CD4-positive, alpha-beta T cell treated with Interleukin-6 for 4 hours (primary cell): Measurements from ENCODE around the gene STARD9.
"Not testable (repeated sequence)": the region's sequence is repeated elsewhere in the genome, so short reads cannot be mapped to it uniquely, and the experiment has no call there.

Source experiments
- DNase-seq: peaks from one replicate; pipeline ENCODE4 v3.0.0-alpha.2; 2020; ENCODE audit warnings: mixed read lengths

The STARD9 gene

DNA sequence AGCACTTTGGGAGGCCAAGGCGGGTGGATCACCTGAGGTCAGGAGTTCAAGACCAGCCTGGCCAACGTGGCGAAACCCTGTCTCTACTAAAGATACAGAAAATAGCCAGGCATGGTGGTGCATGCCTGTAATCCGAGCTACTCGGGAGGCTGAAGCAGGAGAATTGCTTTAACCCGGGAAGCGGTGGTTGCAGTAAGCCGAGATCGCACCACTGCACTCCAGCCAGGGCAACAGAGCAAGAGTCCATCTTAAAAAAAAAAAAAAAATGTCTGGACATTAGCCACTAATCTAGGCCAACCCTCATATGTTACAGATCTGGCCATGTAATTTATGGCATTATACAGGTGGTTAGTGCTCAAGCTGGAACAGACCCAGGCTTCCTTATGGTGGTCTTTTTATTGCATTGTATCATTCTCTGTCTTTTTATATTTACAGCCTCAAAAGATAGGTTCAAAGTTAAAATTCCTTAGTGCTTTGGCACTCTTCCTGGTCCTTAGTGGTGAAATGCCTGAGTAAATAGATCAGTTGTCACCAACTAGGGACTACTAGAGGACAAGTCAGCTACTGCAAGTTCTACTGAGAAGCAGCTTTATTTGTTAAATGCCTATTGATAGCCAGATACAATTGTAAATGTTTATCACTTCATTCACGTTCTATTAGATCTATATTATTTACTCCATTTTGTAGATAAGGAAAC, 16.0 kb downstream of the STARD9 start:
- no peak for DNase-seq

DNA sequence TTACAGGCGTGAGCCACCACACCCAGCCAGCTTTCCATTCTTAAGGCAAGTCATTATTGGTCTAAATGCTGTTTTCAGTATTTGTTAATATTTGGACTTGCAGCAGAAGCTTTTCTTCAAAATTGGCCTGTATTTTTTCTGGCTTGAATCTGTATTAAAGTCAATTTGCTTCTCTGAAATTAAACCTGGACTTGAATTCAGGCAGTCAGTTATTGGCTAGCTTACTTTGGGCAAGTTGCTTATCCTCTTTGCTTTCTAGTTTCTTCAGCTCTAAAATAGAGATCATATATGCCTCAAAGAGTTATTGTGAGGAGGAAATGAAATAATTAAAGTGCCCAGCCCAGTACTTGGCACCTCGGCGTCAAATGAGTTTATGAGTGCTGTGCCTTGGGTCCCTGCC, 17.3 kb downstream of the STARD9 start:
- no peak for DNase-seq

DNA sequence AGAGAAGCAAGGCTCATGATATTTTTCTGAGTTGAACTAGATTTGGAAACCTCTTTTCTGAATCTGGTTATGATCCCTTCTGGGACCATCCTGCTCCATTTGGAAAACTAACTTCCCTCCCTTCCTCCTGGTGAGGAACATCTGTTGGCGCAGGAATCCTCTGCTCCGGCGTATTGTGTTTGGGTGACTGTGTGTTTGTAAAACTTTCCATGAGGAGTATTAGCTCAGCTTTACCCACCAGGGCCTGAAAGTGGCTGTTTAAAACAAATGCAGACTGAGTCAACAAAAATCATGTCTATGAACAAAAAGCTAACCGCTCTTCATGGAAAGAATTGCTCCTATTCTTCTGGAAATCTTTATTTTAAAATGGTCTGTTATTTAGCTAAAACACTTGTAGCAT, 17.7 kb downstream of the STARD9 start:
- no peak for DNase-seq

DNA sequence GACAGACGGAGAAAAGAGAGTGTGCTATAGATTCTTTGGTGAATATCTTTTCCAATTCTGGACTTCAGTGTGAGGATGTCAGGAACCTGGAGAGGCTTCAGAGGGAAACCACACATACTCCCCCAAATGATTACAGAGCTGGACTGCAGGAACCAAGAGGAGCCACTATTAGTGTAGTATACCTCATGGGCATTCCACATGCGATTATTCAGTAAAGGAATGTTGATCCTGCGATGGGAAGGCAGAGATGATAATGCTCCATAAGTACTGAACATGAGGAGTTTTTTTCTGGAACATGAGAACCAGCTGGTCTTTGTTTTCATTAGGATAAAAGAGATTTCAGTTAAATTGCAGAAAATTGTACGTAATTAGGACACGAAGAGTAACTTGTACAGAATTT, 18.7 kb downstream of the STARD9 start:
- DNase-seq, result no peak

DNA sequence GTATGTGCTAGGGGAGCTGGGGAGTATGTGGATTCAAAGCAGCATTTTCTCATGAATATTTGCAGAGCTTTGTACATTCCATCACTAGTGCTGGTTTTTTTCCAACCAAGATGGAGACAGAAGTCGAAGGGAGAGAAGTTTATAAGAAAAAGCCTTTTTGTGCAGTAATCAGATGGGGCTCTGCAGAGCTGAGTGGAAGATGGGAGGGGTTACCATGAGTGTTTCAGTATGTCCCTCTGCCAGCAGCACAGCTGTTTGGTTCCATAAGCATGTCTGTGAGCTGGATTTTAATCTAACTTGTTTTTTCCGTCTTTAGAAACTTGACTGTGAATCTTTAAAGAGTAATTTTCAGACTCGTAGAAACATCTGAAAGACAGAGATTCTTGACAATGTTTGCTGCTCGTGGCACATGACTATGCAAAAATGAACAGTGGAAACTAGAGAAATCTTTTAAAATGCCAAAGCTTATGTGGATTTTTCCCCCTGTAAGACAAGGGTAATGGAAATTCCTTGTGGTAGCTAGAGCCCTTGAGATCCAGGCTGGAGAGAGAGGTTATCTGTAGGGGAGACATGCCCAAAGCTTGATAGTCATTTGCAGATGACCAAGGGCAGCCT, 20.3 kb downstream of the STARD9 start:
- no peak for DNase-seq

DNA sequence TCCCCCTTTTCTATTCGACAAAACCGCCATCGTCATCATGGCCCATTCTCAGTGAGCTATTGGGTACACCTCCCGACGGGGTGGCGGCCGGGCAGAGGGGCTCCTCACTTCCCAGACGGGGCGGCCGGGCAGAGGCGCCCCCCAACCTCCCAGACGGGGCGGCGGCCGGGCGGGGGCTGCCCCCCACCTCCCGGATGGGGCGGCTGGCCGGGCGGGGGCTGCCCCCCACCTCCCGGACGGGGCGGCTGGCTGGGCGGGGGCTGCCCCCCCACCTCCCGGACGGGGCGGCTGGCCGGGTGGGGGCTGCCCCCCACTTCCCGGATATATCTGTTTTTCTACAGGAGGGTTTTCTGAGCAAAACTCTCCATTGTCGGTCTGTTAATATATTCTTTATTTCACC, 25.9 kb downstream of the STARD9 start:
- not testable (repeated sequence) for DNase-seq

DNA sequence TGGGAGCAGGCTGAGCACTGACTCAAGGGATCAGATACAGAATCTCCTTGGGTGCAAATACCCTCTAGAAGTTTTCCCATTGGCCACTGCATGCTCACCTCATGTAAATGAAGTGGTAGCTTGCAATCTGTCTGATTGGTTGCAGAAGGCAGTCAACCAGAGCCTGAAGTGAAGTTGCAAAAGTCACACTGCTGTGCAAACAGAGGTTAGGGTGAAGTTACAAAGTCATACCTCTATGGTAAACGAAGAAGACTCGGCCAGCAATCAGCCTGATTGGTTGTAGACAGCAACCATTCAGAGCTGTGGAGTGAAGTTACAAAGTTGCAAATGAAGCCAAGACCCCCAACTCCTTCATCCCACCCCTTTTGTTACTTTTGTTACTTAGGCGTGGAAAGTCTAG, 27.1 kb downstream of the STARD9 start:
- DNase-seq, result no peak

DNA sequence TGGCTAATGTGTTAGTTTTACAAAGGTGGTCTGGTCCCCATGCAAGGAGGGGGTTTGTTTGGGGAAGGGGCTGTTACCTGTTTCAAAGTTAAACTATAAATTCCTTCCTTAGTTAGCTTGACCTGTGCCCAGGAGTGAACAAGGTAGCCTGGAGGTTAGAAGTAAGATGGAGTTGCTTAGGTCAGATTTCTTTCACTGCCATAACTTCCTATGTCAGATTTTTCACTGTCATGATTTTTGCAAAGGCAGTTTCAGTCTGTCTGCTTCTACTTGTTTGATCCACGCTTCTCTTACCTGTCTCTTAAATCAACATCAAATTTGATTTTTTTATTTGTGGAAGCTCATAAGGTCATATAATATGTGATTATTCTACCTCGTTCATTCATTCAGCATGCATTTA, 28.6 kb downstream of the STARD9 start:
- no peak for DNase-seq

DNA sequence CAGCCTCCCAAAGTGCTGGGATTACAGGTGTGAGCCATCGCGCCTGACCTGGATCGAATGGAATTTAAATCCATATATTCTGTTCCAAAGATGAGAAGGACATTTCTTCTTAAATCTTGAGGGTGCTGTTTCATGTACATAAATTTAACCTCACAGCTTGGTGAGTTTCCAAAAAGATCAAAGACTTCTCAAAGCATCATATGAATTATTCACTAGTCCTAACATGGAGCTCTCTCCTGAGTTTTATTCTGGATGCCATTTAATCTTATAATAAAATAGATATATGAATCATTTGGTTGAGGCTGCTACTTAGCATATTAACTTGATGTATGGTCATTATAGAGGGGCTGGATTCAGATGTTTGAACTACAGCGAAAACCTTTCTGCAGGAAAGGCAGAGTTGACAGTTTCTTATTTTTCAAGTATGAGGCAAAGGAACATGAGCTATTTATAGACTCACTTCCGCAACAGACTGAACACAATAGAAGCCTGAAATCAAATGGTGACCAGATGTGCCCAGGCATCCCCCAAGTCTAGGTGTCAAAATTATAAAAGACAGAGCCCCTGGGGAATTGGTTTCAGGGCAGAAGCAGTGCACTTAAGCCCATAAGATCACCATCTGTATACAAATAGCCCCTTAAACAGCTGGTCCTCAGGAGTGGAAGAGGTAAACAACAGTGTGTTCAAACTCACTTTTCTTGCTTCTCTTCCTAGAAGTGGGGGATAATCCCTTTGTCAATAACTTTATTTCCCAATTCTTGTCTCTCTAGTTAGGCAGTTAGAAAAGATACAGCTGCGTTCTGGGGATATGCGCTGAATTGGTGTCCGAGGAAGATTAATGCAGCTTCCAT, 29.7 kb downstream of the STARD9 start:
- no peak for DNase-seq

DNA sequence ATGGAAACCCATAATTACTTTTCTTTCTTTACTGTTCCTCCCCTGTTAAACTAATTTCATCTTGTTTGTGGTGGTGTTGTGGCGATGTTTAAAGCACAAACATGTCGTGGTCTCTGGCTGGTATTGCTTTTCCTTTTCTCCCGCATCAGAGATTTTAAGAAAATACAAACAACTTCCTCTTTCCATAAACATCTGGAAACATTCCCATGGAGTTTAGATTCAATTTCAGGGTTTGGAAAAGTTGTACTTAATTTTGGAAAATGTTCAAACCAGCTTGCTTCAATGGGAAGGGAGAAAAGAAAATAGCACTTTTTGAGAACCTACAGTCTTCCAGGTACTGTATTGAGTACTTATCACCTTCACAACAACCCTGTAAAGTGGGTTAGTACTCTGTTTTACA, 30.4 kb downstream of the STARD9 start:
- no peak for DNase-seq

DNA sequence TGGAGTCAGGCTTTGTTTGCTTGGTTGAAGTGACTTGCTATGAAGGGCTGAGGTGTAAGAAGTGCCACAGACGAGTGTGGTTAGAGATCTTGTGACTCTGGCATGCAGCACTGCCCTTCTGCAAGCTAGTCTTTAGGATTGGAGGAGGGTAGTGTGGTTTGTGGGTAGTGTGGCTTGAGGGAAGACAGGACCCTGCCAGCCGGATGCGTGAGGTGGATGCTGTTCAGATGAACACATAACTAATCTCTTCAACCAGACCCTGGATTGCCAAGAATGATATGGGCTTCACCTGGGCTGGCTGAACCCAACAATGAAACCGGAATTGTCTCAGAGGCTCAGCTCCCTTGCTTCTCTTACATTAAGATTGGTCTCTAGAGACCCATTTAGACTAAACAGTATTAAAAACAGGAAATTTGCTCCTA, 32.7 kb downstream of the STARD9 start:
- DNase-seq, result peak; percentile 47

DNA sequence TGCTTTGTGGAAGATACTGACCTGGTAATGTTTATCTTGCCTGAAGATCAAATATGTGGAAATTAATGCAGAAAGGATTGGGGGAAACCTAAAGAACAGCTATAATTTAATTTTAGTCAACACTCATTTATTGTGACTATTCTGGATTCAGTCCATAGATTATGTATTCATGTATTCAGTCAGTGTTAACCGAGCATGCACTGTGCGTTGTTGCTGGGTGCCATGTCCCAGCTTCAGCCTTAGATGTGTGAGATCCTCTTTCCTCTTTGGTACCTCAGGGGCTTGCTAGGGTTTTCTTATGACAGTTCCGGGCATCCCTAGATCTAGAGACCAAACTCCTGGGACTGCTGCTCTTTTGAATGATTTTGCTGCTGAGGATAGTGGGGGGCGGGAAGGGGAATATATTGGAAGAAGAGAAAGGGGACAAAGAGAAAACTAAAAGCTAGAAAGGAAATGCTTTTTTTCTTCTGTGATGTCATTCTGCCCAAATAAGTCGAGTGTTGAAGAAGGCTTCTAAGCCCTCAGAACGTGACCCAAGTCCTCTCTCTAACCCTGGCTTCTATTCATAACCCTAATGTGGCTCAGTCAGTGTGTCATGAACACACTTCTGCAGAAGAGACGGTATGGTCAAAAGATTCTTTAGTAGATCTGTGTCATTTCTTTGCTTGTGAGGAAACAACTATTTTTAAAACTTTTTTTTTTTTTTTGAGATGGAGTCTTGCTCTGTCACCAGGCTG, 33.5 kb downstream of the STARD9 start:
- DNase-seq, result no peak

DNA sequence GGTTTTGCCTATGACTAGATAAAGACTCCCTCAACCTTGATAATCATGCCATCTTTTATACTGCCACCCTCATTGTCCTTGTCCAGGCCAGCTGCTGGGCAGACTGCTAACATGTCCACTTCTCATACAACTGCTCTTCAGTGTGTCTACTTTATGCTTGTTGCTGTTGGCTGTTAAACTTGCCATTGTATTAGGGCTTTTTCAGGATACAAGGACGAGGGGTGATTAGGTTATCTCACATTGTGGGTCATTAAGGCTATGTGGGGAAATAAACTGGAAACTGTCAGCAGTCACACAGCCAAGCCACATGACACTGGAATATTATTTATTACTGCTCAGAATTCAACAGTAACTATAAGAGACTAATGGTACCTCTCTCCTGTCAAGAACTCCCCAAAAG, 36.1 kb downstream of the STARD9 start:
- DNase-seq, result no peak

DNA sequence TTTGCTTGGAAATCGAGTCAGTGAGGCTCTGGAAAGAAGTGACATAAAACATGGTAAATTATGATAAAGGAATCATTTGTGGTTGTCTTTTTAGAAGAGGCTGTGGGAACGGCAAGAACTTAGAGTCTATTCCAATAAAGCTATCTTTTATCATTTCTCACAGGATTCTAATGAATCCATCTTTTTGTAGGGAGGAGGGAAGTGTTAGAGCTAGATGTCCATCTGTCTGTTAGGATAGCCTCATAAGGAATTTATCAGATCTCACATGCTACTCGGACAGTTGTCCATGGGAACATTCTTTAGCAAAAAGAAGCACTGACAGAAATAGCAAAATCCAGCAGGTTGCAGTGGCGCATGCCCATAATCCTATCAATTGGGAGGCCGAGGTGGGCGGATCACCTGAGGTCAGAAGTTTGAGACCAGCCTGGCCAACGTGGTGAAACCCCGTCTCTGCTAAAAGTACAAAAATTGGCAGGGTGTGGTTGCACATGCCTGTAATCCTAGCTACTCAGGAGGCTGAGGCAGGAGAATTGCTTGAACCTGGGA, 37.0 kb downstream of the STARD9 start:
- no peak for DNase-seq

DNA sequence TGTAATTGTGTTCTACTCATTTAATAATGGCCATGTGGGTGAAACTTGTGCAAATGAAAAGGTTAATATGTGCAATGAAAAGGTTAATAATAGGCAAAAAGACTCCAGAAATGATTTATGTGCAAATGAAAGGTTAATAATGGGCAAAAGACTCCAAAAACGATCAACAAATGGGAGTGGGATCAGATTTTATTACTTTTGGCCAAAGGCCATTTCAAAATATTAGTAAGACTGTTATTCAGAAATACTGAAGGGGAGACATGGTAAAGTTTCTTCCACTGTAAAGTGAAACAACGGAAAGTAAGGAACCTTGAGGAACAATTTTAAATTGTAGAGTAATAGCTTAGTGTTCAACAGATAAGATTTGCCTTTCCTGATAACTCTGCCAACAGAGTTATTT, 40.7 kb downstream of the STARD9 start:
- no peak for DNase-seq

DNA sequence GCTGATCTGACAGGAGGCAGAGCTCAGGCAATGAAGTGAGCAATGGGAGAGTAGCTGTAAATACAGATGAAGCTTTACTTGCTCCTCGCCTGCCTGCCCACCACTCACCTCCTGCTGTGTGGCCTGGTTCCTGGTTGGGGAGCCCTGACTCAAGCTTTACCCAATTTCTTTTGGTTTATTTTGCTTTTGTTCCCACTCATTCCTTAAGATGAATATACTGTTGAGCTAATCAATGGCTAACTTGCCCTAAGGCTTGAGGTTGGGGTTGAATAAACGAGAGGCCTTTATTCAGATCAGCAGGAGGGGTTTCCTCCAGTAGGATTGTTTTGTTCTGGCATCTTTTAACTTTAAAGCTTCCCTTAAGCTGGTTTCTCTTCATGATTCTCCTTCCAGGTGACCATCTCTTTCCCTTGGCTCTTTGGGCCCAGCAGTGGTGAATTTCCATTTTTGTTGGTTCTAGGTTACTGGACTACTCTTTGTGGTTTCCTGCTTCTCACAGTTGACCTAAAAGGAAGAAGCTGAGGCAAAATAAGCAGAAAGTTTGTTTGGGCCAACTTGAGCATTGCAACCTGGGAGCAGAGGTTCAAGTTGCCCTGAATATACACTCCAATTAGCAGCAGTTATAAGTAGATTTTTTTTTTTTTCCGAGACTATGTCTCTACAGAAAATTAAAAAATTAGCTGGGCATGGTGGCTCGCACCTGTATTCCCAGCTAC, 44.4 kb downstream of the STARD9 start:
- no peak for DNase-seq

DNA sequence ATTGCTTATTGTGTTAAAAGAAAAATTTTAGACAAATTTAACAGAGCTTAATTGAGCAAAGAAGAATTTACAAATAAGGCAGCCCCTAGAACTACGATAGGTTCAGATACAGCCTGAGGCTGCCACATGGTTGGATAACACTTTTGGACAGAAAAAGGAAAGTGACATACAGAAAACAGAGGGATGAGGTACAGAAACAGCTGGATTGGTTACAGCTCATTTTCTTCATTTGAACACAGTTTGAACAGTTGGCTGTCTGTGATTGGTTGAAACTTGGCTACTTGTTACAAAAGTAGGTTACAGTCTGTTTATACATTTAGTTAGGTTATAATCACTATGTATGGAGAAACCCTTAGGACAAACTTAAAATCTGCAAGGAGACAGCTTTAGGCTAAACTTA, 46.0 kb downstream of the STARD9 start:
- no peak for DNase-seq

DNA sequence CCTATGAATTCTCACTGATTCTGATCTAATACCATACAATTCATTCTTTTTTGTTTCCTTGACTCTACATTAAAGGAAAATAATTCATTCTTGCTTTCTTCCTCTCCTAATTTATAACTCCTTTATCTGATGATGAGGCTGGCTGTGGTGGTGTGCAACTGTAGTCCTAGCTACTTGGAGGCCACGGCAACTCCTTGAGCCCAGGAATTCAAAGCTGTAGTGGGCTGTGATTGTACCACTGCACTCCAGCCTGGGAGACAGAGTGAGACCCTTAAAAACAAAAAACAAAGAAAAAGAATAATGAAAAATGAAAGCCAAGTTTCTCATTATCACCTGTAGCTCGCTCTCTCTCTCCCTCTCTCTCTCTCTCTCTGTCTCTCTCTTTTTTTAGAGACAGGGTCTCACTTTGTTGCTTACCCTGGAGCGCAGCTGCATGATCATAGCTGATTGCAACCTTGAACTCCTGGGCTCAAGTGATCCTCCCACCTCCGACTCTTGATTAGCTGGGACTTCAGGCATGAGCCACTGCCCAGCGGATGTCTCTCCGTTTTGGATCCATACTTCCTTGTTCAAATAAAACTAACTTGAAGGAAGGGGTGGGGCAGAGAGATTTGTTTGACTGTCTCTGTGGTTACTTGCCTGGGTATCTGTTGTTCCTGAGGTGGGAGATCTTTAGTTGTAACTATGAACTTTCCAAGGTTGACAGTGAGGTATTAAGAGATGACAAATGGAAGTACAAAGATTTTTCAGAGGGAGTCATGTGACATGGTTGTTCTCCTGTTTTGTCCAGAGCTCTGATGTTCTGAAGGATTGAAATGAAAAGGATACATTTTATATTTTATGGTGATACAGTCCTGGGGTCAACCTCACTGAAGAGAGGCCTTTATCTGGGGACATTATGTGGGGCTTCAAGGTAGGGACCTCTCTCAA, 46.9 kb downstream of the STARD9 start:
- no peak for DNase-seq

DNA sequence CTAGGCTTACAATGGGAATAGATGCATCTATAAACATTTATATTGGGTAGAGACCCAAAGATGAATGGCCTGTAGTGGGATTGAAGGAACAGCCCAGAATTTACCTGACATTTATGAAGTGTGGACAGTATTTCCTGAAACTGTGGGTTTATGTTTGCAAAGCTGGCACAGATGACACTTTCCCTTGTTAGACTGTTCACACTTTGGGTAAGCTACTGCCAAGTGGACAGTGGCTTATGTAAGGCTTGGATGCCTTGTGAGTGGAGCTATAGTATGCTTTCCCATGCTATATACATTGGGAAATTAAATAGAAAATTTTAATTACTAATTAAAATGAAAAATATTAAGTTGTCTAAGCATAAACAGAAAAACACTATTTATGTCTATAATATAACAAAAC, 48.5 kb downstream of the STARD9 start:
- DNase-seq, result no peak

DNA sequence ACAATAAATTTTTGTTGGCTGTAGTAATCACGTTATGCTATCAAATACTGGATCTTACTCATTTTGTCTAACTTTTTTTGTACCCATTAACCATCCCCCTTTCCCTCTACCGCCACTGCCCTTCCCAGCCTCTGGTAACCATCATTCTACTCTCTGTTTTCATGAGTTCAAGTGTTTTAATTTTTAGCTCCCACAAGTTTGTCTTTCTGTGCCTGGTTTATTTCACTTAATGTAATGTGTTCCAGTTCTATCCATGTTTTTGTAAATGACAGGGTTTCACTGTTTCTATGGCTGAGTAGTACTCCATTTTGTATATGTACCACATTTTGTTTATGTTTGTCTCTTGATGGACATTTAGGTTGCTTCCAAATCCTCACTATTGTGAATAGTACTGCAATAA, 52.1 kb downstream of the STARD9 start:
- DNase-seq, result no peak

DNA sequence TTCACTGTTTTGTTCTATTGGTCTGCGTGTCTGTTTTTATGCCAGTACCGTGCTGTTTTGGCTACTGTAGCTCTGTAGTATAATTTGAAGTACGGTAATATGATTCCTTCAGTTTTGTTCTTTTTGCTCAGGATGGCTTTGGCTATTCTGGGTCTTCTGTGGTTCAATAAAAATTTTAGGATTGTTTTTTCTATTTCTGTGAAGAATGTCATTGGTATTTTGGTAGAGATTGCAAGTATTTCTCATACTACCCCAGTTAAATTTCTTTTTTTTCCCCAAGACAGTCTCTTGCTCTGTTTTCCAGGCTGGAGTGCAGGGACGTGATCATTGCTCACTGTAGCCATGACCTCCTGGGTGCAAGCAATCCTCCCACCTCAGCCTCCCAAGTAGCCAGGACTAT, 53.4 kb downstream of the STARD9 start:
- no peak for DNase-seq
